Activated CD4-positive, alpha-beta memory T cell treated with anti-CD3 and anti-CD28 coated beads for 36 hours (primary cell): ENCODE data around the gene PSORS1C1. TPM values are rescaled to one million over a fixed set of nuclear protein-coding genes. Genes with fewer than 3 reads are reported as not detected.

Source experiments
- CTCF ChIA-PET: fragments of 350-600 bp; sonication (Branson Sonifier 250); formaldehyde crosslinking; loops from one replicate; lab custom pipeline; 2021; ENCODE audit warnings: antibody characterized with exemption, inconsistent platforms; lab: Charles Lee
- POLR2A ChIA-PET: fragments of 350-600 bp; sonication (Branson Sonifier 250); formaldehyde crosslinking; loops from one replicate; lab custom pipeline; 2021; ENCODE audit warnings: antibody characterized with exemption; lab: Charles Lee
- DNase-seq: peaks from one replicate; pipeline ENCODE4 v3.0.0-alpha.2; 2020
- H3K27ac Mint-ChIP-seq: one replicate; pipeline ENCODE4 v1.8.0; 2021; ENCODE audit warnings: mixed read lengths
- H3K27me3 Mint-ChIP-seq: one replicate; pipeline ENCODE4 v1.8.0; 2021; ENCODE audit warnings: mixed read lengths
- H3K36me3 Mint-ChIP-seq: one replicate; pipeline ENCODE4 v1.8.0; 2021; ENCODE audit warnings: mixed read lengths
- H3K4me1 Mint-ChIP-seq: one replicate; pipeline ENCODE4 v1.8.0; 2021; ENCODE audit warnings: low read depth, mixed read lengths
- H3K4me3 Mint-ChIP-seq: one replicate; pipeline ENCODE4 v1.8.0; 2021; ENCODE audit warnings: mild to moderate bottlenecking, mixed read lengths
- H3K9me3 Mint-ChIP-seq: one replicate; pipeline ENCODE4 v1.8.0; 2021; ENCODE audit warnings: mixed read lengths
- intact Hi-C: fragments of 100-400 bp; cut with micrococcal nuclease; formaldehyde crosslinking; loops from one replicate; pipeline ENCODE4 v1.15.1; 2023
- total RNA-seq, 2 experiments: library from RNA; stranded (reverse); gene quantifications; one replicate each; pipeline ENCODE4 v1.2.3, GENCODE V29; 2021

Gene PSORS1C1
- total RNA-seq, 2 experiments from 2014 or later: not detected

DNA sequence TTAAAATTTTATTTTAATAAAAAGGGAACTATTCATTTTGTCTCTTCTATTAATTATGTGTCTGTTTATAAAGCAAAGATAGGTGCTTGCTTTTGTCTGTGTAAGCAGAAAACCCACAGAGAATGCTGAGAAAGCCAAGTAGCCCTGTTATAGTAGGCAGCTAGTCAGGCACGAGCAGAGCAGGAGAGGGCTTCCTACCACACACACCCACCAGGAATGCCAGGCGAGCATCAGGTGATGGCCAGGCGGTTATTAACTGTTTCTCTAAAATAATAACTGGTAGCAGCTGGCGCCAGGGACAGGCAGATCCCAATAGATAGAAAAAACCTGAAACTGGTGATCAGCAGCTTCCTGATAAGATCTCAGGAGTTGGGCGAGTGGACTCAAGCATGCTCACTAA lies 17.9 kb upstream of the PSORS1C1 start:
- ChIA-PET POLR2A (no interaction called here), CTCF (interaction anchor here (0.5 to 1.8 kb wide), 5 partner anchors 9 to 695 kb away, joined by 3 to 6 read pairs (median 4); partner anchors contain the start of gene VARS2)
- no peak overlapping the region for H3K27ac Mint-ChIP-seq
- H3K36me3 Mint-ChIP-seq: no peaks in the 10 kb centered on the region
- DNase-seq: no peak
- no peak overlapping the region for H3K4me3 Mint-ChIP-seq
- intact Hi-C loops: no loop called here
- H3K9me3 Mint-ChIP-seq: no peaks in the 10 kb centered on the region
- no peaks in the 10 kb centered on the region for H3K27me3 Mint-ChIP-seq
- peaks cover 41% of the 10 kb centered on the region for H3K4me1 Mint-ChIP-seq

DNA sequence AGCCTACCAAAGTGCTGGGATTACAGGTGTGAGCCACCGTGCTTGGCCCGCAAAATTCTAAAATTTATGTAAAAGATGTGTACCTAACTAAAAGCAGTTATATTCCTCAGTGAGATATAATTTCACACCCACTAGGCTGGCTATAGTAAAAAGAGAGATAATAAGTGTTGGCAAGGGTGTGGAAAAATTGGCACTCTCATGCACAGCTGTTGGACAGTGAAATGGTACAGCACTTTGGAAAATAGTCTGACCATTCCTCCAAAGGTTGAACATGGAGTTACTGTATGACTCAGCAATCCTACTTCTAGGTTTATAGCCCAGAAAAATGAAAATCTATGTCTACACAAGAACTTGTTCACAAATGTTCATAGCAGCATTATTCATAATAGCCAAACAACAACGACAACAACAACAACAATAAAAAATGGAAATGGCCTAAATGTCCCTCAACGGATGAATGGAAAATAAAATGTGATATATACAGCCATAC lies 16.1 kb upstream of the PSORS1C1 start:
- Mint-ChIP-seq H3K4me3 (no peak overlapping the region), H3K36me3 (no peaks in the 10 kb centered on the region), H3K27ac (no peak overlapping the region), H3K4me1 (peaks cover 36% of the 10 kb centered on the region), H3K27me3 (no peaks in the 10 kb centered on the region), H3K9me3 (no peaks in the 10 kb centered on the region)
- ChIA-PET POLR2A (no interaction called here), CTCF (interaction anchor here (0.6 to 1.3 kb wide), 3 partner anchors 11 to 183 kb away, joined by 3 to 4 read pairs (median 3); no protein-coding TSS in a partner anchor)
- DNase-seq: no peak
- intact Hi-C loops: no loop called here

DNA sequence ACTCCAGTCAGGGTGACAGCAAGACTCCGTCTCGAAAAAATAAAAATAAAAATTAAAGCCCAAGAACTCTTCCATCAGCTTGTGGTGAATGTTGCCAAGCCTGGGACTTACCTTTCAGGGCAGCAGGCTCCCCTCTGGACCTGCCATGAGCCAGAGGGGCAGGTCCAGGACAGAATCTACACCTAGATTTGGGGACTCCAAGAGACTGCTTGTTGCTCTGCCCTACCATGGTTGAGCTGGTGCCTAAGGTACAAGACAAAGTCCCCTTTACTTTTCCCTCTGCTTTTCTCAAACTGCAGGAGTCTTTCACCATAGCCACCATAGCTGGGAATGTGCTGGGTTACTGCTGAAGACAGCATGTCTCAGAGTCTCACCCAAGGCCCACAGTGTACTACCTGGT lies 11.5 kb upstream of the PSORS1C1 start:
- H3K27ac Mint-ChIP-seq: no peak overlapping the region
- H3K4me1 Mint-ChIP-seq: peaks cover 2% of the 10 kb centered on the region
- intact Hi-C loops: no loop called here
- H3K27me3 Mint-ChIP-seq: no peaks in the 10 kb centered on the region
- ChIA-PET POLR2A (interaction anchor here (0.6 kb wide), 1 partner anchor 43 kb away, joined by 3 read pairs; no protein-coding TSS in a partner anchor), CTCF (interaction anchor here (0.6 to 2.1 kb wide), 3 partner anchors 10 to 23 kb away, joined by 3 to 7 read pairs (median 7); no protein-coding TSS in a partner anchor)
- no peaks in the 10 kb centered on the region for H3K9me3 Mint-ChIP-seq
- no peak overlapping the region for H3K4me3 Mint-ChIP-seq
- no peaks in the 10 kb centered on the region for H3K36me3 Mint-ChIP-seq
- no peak for DNase-seq

DNA sequence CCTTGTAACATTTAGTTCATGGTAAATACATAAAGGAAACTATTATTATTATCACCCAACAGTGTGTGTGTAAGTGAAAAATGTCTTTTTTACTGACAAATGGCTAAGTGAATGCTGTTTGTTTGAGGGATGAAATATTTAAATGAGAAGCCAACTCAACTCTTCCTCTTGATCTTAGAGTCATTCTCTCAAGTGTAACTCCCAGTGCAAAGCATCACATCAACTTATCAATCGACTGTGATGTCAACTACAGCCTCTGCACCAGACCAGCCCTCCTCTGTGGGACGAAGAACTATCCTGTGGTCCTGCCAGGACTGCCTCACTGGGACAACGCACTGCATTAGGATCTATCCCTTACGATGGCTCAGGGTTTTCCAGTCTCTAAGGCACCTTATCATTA lies 7.5 kb upstream of the PSORS1C1 start:
- Mint-ChIP-seq H3K36me3 (no peaks in the 10 kb centered on the region), H3K27me3 (peaks cover 7% of the 10 kb centered on the region), H3K4me1 (no peaks in the 10 kb centered on the region), H3K4me3 (no peak overlapping the region), H3K27ac (no peak overlapping the region), H3K9me3 (no peaks in the 10 kb centered on the region)
- ChIA-PET CTCF (no interaction called here), POLR2A (no interaction called here)
- intact Hi-C loops: no loop called here
- no peak for DNase-seq

DNA sequence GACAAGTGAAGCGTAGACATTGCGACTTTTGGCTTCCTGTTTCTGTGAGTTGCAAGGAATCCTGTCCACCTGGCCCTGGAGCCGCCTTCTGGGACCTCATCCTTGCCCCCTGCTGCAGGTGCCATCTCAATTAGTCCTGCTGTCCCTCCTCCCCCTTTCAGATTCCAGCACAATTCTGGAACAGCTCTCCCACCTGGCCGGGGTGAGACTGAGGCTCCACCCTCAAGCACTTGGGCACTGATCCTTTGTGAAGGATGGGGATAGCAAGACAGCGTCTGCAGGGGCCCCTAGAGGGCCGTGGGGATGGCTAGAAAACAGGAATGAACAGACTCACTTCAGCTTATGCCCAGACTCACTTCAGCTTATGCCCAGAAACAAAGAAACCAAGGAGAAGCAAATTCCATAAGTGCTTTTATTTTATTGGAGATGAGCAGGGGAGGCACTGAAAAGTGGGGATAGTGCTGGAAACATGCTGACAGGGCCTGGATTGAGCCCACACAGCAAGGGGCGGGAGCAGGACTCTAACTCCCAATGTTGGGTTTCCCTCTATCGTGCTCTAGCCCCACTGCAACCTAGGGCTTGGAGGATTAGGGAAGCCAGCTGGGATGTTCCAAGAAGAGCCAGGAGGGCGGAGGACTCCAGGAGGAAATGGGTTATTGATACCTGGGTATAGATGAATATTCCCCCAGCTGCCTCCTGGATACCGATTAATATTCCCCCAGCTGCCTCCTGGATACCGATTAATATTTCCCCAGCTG lies 3.6 kb upstream of the PSORS1C1 start:
- no peak overlapping the region for H3K27ac Mint-ChIP-seq
- H3K27me3 Mint-ChIP-seq: peaks cover 7% of the 10 kb centered on the region
- peaks cover 2% of the 10 kb centered on the region for H3K4me1 Mint-ChIP-seq
- DNase-seq: no peak
- ChIA-PET CTCF (interaction anchor here (0.6 to 1.0 kb wide), 2 partner anchors 25 to 81 kb away, joined by 3 read pairs; no protein-coding TSS in a partner anchor), POLR2A (no interaction called here)
- H3K4me3 Mint-ChIP-seq: no peak overlapping the region
- no peaks in the 10 kb centered on the region for H3K36me3 Mint-ChIP-seq
- intact Hi-C loops: no loop called here
- H3K9me3 Mint-ChIP-seq: no peaks in the 10 kb centered on the region

DNA sequence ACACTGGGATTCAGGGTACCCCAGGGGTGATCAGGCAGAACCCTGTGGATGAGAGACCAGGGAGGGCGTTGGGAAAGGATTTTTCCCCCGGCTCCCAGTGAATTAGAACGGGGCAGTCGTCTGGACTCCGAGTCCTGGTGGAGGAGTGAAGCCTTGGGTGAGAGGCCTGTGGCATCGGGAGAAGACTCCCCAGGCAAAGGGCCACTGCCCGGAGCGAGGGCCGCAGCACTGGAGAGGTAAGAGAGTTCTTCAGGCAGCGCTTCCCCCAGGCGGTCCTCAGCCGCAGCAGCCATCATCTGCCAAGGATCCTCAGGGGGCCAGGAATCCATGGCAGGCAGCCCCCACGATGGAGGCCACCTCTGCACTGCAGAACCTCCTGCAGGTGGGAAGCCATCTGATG lies 2.9 kb upstream of the PSORS1C1 start:
- POLR2A ChIA-PET: no interaction called here
- intact Hi-C loops: no loop called here
- Mint-ChIP-seq H3K27me3 (peaks cover 7% of the 10 kb centered on the region), H3K27ac (no peak overlapping the region), H3K4me3 (no peak overlapping the region), H3K36me3 (no peaks in the 10 kb centered on the region), H3K4me1 (peaks cover 2% of the 10 kb centered on the region), H3K9me3 (no peaks in the 10 kb centered on the region)
- no peak for DNase-seq
- CTCF ChIA-PET: interaction anchor here (1.0 kb wide), 1 partner anchor 24 kb away, joined by 3 read pairs; no protein-coding TSS in a partner anchor

DNA sequence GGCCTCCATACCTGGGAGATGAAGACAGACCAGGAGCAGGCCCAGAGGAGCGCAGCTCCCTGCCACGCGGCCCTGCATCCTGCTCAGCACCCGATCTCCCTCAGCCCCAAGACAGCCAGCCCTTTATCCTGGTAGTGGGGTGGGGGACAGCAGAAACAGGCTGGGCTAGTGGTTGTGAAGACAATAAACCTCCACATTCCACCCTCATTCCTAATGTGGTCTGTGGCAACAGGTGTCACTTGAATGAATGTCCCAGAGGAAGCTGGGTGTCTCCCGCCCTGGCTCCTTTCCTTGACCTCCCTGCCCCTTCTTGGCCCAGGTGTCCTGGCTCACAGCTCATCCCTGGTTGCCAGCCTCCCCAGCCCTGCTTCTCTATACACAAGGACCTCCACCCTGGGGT lies 2.1 kb upstream of the PSORS1C1 start, which contains the start of gene C6orf15:
Gene C6orf15, minus strand, starts transcription at position 98 of the 400 bp plus-strand sequence. Its CDS starts 20 bp downstream, at position 78.
- DNase-seq: no peak
- ChIA-PET POLR2A (no interaction called here), CTCF (interaction anchor here (0.9 to 2.0 kb wide), 2 partner anchors 14 to 25 kb away, joined by 4 to 10 read pairs; no protein-coding TSS in a partner anchor)
- intact Hi-C loops: no loop called here
- no peaks in the 10 kb centered on the region for H3K36me3 Mint-ChIP-seq
- no peaks in the 10 kb centered on the region for H3K9me3 Mint-ChIP-seq
- no peak within 1 kb of the TSS for H3K27ac Mint-ChIP-seq
- H3K27me3 Mint-ChIP-seq: peaks cover 7% of the 10 kb centered on the region
- H3K4me1 Mint-ChIP-seq: peaks cover 2% of the 10 kb centered on the region
- H3K4me3 Mint-ChIP-seq: no peak within 1 kb of the TSS

DNA sequence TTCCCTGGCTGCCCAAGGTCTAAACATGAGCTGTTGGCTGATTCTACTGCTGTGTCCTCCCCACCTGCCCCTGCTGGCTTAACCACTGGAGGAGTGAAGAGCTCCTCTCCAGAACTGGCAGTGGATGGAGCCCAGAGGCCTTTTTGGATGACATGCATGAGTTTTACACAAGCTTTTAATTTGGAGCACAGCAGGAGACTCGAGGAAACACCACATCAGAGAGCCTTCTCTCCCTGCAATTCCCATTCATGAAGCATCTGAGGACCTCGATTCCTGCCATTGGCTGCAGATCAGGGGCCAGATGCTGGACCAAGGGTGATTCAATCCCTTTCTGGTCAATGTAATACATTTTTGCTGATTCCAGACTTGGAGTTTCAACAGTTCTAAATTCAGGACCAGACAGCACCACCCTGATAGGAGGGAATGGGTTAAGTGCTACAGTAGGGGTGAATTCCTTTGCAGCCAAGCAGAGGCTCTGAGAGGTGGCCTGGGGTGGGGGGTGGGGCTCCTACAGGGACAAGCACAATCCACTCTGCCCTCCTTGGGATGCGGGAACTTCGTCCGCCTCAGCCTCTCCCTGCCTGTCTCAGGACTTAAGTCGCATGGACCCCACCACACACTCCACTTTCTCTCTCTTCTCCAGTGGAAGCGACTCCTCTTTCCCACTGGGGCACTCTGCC lies 599 bp upstream of the PSORS1C1 start:
- Mint-ChIP-seq H3K9me3 (no peaks in the 10 kb centered on the region), H3K27me3 (peaks cover 7% of the 10 kb centered on the region), H3K36me3 (no peaks in the 10 kb centered on the region), H3K4me1 (peaks cover 2% of the 10 kb centered on the region), H3K4me3 (no peak overlapping the region), H3K27ac (no peak overlapping the region)
- intact Hi-C loops: no loop called here
- DNase-seq: no peak
- CTCF ChIA-PET: interaction anchor here (1.7 to 2.0 kb wide), 2 partner anchors 13 to 34 kb away, joined by 4 to 10 read pairs; no protein-coding TSS in a partner anchor
- POLR2A ChIA-PET: no interaction called here

DNA sequence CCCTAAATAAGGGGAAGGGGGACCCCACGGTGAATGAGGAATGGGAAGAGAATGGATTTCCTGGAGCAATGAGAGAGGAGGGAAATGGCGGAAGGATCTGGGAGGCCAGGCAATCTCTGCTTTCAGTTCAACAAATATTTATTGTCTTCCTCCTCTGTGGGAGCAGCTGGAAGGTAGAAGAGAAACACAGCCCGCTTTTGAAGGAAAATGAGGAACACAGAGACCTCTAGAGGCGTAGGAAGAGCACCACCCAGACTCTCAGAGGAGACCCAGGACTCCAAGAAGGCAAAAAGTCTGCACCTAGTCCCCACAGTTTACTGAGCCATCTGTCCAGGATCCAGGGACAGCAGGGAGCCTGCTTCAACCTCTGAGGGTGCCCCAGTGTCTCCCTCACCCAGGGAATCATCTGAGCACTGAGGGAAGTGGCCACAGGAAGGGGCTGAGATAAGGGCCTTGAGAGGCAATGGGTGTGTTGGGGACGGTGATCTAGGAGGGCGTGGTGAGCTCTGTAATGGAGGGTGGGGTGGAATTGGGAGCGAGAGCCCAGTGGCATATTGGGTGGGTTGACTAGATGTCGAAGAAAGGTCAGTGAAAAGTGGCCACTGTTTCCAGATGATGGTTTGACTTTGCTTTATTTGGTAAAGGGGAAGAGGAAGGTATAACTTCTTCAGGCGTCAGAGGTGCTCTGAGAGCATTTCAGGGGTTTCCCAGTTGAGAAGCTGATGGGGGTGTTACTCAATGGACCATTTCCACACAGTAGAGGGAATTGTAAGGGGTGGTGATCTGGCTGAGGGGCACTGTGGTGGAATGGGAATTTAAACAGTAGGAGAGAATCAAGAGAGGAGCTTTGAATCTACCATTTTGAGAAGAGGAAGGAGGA lies 610 bp downstream of the PSORS1C1 start:
- CTCF ChIA-PET: interaction anchor here (0.5 to 1.1 kb wide), 2 partner anchors 12 to 251 kb away, joined by 3 read pairs; no protein-coding TSS in a partner anchor
- no peaks in the 10 kb centered on the region for H3K36me3 Mint-ChIP-seq
- H3K4me3 Mint-ChIP-seq: no peak overlapping the region
- intact Hi-C loops: no loop called here
- H3K9me3 Mint-ChIP-seq: no peaks in the 10 kb centered on the region
- no peak for DNase-seq
- POLR2A ChIA-PET: no interaction called here
- H3K4me1 Mint-ChIP-seq: peaks cover 2% of the 10 kb centered on the region
- peaks cover 1% of the 10 kb centered on the region for H3K27me3 Mint-ChIP-seq
- no peak overlapping the region for H3K27ac Mint-ChIP-seq

DNA sequence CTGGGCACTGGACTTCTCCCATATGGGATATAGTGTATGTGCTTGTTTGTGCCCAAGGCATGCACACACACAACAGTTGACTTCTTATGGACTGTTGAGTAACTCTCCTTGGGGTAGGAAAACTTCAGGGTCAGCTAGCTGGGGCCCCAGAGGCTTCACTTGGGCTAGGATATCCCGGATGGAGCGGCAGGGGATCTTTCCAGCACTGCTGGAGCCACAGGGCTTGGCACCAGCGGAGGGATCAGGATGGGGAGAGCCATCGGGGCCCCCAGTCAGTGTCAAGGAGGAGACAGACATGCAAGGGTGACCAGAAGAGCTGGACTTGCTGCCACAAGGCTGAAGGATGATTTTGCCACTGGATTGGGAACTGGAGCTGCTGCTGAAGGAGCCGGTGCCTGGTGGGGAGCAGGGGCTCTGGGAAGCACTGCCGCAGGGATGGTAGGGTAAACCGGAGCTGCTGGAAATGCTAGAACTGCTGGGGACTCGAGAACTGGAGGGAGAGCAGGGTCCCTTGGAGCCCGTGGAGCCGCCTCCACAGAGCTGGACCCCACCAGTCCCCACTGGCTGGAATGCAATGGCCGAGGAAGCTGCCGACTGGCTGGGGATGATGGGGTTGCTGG lies 1.5 kb downstream of the PSORS1C1 start:
- Mint-ChIP-seq H3K4me3 (no peak overlapping the region), H3K9me3 (no peaks in the 10 kb centered on the region), H3K36me3 (no peaks in the 10 kb centered on the region), H3K27ac (no peak overlapping the region), H3K27me3 (no peaks in the 10 kb centered on the region), H3K4me1 (peaks cover 2% of the 10 kb centered on the region)
- intact Hi-C loops: no loop called here
- ChIA-PET POLR2A (interaction anchor here (0.9 kb wide), 1 partner anchor 30 kb away, joined by 3 read pairs; no protein-coding TSS in a partner anchor), CTCF (interaction anchor here (0.5 to 1.4 kb wide), 3 partner anchors 13 to 251 kb away, joined by 3 to 4 read pairs (median 4); no protein-coding TSS in a partner anchor)
- DNase-seq: no peak
